Activated T-helper 9 cell treated with anti-CD3 and anti-CD28 coated beads, Interleukin-2, amount 50 U/mL, for 16 hours (primary cell): ENCODE results near the gene AP5M1.
"Not testable (repeated sequence)": the region's sequence is repeated elsewhere in the genome, so short reads cannot be mapped to it uniquely, and the experiment has no call there.

Source experiments
- DNase-seq: peaks from one replicate; pipeline ENCODE4 v3.0.0-alpha.2; 2020; ENCODE audit warnings: low read depth

The AP5M1 gene, protein sequence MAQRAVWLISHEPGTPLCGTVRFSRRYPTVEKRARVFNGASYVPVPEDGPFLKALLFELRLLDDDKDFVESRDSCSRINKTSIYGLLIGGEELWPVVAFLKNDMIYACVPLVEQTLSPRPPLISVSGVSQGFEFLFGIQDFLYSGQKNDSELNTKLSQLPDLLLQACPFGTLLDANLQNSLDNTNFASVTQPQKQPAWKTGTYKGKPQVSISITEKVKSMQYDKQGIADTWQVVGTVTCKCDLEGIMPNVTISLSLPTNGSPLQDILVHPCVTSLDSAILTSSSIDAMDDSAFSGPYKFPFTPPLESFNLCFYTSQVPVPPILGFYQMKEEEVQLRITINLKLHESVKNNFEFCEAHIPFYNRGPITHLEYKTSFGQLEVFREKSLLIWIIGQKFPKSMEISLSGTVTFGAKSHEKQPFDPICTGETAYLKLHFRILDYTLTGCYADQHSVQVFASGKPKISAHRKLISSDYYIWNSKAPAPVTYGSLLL

DNA sequence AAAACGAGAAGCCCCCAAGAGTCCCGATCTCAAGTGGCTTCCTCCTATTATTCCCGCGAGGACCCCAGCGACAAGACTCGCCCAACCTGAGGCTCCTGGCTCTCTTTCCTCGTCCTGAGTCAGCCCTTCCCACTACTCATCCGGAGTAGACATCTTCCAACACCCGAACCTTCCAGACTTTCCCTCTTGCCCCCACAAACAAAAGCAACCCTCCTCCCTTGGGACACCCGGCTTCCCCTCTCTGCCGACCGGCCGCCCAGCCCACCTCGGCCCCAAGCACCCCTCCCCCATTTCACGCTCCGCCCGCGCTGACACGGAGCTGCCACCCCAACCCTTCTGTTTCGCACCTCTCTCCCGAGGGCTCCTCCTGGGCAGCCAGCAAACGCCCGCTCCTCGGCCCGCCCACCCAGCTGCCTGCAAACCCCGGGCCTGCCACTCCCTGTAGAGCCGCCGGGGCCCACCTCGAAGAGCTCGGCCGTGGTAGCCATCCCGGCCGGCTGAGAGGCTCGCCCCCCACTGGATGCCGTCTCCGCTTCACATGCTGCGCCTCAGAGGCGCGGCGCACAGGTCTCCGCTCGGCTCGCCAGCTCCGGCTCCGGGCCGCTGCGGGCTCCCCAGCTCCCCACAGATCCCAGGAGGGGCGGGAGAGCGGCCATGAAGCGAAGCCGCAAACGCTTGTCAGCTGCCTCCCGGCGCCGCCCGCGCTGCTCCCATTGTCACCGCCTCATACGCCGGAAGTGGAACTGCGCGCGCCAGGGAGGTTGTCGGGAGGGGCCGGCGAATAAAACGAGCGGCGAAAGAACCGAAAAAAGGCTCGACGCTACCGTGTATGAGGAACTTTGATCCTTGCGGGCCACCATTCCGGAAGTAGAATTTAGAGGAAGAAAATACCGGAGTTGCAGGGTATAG lies at the start of gene AP5M1, which contains the start of gene EXOC5:
Gene AP5M1 (plus strand): TSS at position 811 of the 909 bp plus-strand sequence. CDS start 344 bp downstream, outside the sequence.
Gene EXOC5 (minus strand): TSS at position 745 of the 909 bp plus-strand sequence. CDS start 257 bp downstream, at position 488.
- peak; percentile 85 for DNase-seq

DNA sequence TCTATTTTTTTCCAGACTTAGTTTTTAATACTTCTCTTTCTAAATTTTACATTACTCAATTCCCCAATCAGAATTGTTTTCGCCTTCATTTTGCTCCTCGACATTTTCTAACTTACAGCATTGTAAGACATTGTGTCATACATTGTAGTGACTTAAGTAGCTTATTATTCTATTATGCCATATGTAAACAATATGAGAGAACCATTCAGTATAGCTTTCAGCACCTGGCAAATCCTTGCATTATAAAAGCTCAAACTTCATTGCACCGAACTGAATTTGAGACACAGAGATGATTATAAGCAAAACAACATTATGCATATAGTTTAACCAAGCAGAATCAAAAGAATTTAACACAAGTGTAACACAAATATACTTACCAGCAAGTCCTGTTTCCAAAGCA lies 46.8 kb upstream of the AP5M1 start:
- no peak for DNase-seq

DNA sequence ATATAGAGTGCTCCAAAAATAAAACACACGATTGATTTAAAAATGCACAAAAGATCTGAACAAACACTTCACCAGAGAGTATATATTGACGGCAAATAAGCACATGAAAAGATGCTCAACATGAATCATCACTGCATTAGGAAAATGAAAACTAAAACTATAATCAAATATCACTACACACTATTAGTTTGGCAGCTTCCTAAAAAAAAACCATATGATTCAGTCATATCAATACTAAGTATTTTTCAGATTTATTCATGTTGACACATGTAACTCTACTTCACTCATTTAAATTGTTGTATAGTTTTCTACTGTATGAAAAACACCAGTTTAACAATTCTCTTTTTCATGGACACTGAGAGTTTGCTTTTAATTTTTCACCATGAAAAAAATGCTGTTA lies 41.7 kb upstream of the AP5M1 start:
- DNase-seq: no peak

DNA sequence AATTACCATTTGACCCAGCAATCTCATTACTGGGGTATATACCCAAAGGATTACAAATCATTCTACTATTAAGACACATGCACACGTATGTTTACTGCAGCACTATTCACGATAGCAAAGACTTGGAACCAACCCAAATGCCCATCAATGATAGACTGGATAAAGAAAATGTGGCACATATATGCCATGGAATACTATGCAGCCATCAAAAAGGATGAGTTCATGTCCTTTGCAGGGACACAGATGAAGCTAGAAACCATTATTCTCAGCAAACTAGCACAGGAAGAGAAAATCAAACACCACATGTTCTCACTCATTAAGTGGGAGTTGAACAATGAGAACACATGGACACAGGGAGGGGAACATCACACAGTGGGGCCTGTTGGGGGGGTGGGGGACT lies 40.5 kb upstream of the AP5M1 start:
- not testable (repeated sequence) for DNase-seq

DNA sequence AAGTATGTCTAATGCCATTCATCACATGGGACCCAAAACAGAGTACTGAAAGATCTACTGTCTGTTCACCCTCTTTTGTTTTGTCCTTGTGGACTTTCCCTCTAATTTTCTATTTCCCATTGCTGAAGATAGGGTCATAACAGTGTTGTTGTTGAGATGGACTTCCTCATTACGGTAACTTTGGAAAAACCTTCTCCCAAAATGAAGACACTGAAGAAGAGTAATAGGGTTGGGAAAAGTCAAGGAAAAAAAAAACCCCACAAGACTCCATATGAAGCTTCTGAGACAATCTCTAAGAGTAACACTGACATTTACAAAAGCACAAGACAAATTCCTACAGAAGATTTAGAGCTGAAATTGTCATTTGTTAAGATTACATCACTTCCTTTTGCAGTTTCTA lies 36.8 kb upstream of the AP5M1 start:
- no peak for DNase-seq

DNA sequence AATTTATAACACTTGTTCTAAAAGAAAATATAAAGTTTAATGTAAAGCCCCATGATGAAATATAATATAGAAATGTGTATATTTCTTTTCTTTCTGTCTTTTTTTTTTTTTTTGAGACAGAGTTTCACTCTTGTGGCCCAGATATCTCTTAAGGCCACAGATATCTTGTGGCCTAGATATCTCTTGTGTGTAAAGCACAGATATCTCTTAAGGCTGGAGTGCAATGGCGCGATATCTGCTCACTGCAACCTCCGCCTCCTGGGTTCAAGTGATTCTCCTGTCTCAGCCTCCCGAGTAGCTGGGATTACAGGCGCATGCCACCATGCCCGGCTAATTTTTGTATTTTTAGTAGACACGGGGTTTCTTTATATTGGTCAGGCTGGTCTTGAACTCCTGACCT lies 28.7 kb upstream of the AP5M1 start:
- not testable (repeated sequence) for DNase-seq

DNA sequence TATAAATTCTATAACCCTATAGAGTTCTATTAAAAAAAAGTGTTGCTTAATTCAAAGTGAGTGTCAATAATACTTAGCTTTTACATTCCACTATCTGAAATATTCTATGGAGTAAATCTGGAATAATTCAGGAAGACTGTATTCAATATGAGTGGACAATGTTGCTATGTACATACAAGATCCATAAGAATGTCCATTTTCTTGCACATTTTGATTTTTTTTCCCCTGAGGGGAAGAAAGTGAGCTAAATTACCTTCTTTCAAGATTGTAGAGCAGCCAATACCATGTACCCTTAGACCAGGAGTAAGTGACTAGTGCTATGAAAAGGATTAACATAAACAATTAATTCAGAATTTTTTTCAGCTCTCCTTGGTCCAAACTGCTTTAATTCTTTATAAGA lies 25.5 kb upstream of the AP5M1 start:
- DNase-seq: no peak

DNA sequence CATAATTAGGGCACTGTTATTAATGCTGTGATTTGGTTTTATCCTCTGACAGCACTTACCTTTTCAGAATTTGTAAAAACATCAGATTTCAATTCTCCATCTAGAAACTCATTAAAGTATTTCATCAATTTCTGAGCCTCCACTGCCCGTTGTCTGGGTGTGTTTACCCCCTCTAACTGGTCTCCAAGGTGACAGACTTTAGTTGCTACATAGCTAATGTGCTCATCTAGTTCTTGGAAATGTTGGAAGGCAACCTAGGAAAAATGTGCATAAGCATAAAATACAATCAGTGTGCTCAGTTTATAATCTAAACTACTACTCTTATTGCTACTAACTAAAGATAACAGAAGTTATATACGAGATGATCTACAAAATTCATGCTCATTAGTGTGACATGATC lies 24.7 kb upstream of the AP5M1 start:
- DNase-seq: no peak

DNA sequence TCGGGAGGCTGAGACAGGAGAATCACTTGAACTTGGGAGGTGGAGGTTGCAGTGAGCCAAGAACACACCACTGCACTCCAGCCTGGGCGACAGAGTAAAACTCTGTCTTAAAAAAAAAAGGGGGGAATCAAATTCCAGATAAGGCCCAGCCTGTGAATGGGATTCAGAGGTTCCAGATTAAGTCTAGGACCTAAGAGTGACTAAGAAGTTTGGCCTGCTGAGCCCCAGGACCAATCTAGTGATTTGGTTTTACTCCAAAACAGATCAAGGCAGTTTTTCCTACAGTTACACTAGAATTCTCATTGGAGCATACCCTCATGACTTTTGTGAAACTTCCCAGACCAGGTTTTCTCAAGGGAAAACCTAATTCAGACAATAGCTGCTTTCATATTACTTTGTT lies 22.8 kb upstream of the AP5M1 start:
- no peak for DNase-seq

DNA sequence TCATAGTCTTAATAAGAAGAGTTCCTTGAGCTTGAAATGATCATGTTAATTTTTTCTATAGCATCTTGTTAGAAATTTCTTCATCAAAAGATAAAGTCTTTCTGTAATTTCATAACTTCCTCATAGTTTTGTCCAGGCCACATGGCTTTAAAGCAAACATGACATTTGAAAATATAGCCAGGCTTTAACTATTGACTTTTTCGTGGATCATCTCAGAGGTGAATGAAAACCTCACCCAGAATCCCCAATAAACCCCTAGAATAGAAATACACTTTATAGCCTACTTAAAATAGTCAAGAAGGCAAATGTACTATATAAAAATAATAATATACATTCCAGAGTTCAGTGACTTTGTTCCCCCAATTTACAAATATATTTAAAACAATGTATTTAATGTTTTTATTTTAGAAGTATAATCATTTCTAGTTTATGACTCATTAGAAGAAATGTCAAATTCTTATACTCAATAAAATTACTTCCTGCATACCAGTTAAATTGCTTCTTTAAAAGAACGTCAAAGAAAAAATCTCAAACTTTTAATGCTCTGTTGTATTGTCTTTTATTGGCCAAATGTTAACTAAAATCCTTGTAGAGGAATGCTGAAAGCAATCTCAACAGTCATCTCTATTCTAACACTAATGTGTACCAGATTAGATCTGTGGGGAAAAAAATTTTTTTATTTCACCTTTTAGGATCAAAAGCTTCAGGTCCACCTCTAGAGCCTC lies 21.7 kb upstream of the AP5M1 start:
- DNase-seq: no peak

DNA sequence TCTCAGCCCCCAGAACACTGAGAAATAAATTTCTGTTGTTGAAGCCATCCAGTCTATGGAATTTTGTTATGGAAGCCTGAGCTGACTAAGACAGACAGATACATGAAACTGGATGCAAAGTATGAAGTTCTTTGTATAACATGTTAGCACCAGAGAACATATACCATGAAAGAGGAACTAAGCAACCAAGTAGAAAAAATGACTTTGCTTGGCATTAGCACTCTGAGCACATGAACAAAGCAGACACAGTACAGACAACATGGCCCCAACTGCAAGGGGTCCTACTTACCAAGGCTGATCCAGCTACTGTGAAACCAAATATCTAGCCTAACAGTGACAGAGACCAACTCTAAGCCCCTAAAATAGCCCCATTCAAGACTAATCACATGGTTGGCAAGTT lies 13.9 kb upstream of the AP5M1 start:
- DNase-seq: no peak

DNA sequence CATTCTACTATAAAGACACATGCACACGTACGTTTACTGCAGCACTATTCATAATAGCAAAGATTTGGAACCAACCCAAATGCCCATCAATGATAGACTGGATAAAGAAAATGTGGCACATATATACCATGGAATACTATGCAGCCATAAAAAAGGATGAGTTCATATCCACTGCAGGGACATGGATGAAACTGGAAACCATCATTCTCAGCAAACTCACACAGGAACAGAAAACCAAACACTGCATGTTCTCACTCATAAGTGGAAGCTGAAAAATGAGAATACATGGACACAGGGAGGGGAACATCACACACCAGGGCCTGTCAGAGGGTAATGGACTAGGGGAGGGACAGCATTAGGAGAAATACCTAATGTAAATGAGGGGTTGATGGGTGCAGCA lies 10.6 kb upstream of the AP5M1 start:
- DNase-seq: not testable (repeated sequence)

DNA sequence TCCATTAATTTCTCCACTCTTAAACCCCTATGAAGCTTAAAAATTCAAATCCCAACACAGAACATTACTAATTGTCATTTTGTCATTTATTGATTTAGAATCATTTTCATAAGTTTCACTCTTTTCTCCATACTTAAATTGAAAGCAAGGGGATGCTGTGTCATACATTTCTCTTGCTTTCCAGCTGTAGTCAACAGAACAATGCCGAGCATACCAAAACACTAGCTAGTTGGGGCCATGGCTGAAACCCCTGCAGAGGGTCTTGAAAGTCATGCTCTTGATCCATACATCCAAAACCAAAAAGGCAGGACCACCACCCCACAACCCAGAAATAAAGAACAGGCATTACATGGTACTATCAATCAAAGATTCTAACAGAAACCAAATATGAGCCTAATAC lies 9.1 kb upstream of the AP5M1 start:
- DNase-seq: no peak

DNA sequence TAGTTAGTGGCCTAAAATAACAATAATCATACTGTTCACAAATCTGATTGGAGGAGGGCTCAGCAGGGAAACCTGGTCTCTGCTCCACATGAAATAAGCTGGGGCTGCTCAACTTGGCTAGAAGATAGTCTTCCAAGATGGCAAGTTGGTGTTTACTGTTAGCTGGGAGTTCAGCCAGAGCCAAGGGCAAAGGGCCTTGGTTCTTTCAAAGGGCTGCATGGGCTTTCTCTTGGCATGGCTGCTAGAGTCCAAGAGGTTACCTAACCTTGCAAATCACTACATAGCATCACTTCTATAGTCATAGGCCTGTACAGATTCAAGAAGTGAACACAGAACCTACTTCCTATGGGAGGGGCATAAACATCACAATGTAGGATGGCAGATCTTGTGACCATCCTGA lies 7.2 kb upstream of the AP5M1 start:
- no peak for DNase-seq

DNA sequence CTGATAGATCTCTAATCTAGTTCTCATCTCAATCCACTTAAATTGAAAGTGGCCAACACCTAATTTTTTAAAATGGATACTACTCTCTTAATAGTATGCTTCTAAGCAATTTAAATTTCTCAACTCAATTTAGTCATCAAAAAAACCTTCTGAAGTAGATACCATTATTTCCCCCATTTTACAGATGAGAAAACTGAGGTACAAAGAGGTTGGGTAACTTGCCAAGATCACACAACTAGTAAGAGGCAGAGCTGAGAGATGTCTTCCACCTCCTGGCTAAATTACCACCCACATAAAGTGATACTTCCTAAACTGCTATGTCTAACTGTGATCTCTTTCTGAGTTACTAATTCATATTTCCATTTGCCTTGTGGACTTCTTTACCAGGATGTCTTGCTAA lies 6.7 kb upstream of the AP5M1 start:
- no peak for DNase-seq

DNA sequence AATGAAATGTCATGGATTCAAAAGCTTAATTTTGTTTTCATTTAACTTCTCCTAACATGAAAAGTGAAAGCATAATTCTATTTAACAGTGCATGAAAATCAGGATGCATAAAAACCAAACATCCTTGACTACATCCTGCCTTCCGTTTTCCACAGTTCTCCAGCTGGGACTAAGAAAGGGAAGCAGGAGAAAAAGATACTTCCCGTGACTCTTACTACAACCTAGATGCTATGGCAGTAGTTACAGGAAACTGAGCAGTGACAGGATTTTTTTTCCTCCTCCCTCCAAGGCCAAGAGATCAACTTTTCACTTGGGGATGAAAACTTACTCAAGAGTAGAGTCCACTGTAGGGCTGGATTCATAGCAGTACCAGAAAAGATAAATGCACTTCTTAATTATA lies 2.7 kb upstream of the AP5M1 start:
- DNase-seq: no peak

DNA sequence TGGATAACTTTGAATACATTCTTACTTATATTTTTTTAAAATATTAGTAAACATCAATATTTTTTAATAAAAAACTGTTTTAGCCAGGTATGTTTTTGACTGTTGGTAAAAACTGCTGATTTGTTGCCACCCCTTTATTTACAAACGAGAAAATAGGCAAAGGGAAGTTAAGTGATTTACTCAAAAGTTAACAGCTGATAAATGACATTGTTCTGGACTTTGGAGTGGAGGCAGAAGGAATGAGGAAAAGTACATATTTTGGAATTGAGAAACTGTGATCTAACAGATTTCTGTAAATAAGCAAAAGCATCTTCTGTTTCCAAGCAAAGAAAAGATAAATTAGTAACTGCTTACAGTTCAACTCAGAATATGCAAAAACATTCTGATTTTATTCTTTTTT lies 4.5 kb downstream of the AP5M1 start:
- DNase-seq: no peak

DNA sequence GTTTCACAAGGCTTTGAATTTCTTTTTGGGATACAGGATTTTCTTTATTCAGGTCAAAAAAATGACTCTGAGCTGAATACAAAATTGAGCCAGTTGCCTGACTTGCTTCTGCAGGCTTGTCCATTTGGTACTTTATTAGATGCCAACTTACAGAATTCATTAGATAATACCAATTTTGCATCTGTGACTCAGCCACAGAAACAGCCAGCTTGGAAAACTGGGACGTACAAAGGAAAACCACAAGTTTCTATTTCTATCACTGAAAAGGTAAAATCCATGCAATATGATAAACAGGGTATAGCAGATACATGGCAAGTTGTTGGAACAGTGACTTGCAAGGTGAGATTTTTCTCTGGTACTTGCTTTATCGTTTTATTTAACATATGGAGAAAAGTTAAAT lies 5.8 kb downstream of the AP5M1 start:
- no peak for DNase-seq

DNA sequence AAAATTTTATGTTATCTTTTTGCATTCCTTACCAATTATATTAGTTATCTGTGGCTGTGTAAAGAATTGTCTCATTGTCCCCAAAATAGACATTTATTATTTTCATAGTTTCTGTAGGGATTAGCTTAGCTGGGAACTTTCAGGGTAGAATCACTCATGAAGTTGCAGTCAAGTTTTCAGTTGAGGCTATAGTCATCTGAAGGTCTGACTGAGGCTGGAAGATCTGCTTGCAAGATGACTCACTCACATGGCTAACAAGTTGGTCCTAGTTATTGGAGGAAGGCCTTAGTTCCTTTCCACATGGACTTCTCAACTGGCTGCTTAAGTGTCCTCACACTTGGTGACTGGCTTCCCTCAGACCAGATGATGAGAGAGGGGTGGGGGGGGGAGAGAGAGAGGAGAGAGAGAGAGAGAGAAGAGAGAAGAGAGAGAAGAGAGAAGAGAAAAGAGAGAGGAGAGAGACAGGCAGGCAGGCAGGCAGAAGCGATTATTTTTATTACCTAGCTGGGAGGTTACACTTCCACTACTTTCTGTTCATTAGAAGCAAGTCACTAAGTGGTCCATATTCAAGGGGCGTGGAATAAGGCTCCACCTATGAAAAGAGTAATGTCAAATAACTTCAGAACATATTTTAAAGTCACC lies 6.4 kb downstream of the AP5M1 start:
- DNase-seq: no peak

DNA sequence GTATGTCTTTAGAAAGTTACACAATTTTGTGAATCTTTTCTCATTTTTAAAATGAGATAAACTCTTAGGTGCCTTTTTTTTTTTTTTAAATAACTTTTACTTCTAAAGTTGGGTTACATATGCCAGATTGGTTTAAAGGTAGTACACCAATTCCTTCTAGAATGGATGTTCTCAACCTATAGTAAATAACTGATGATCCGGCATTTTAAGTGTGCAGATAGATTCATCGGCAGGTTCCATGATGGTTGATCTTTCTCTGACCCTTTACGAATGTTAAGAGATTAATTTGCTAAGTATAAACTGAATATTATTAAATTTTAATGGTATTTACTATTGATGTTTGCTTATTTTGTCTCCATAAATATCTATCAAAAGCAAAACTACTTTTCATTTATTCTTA lies 8.3 kb downstream of the AP5M1 start:
- DNase-seq: no peak

DNA sequence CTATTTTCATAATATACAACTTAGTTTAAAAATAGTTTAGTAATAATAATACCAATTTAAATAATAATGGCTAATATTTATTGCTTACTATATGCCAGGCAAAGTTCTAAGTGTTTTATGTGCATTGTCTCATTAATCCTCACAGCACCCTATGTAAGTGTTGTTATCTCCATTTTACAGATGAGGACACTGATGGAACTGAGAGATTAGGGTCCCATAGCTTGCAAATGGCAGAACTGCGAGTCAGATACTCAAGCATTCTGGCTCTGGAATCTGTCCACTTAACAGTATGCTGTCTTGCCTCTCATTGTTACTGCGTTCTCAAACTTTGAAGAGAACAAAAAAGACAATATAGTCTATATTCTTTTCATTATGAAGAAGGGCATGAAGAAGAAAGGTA lies 19.0 kb downstream of the AP5M1 start:
- no peak for DNase-seq

DNA sequence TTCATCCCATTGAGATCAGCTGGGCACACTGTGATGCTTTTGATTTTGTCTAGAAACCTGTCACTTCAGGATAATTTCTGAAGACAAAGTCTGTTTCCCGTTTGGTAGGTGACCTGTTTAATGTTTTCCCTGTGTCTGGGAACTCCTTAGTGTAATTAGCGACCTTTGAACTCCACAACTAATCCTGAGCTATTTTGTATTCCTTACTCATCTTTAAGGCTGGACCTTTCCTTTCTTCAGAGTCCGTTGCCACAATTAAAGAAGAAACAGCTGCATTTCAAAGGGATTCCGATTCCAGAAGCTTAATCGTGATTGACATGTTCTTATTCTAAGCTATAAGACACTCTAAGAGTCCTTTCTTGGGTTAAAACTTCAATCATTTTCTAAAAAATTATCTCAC lies 22.0 kb downstream of the AP5M1 start:
- no peak for DNase-seq
